ENCODE data around the gene ARID5A. TPM values are rescaled to one million over a fixed set of nuclear protein-coding genes. Genes with fewer than 3 reads are reported as not detected.

ARID5A gene
- total and polyA plus RNA-seq, 2 donors (not counting 1 experiment from before 2014, with no cell fraction given): 35.5 to 93.0 TPM

DNA sequence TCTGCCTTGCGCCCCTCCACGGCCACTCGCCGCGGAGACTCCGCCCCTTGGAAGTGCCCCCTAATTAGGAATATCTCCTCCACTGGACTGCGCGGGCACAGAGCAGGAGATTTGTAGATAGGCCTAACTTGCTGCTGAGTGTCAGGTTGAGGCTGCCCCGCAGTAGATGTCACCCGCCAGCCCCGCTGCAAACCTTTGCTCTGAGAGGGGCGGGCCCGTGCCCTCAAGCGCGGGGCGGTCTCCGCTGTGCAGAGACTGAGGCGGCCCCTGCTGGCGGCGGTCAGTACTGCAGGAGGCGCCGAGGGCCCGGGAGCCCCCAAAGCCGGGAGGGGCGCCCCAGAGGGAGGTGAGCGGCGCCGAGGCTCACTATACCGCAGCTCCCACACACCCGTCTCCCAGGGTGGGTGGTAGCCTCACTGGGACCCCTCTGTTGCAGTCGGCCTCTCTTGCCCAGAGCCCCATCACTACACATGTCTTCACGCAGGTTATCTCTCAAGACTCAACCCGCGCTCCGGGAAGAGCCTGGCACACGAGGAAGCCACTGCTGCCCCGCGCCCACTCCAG, 28.5 kb upstream of the ARID5A start:
- Histone ChIP-seq H3K9me3 (ENCODE audit: control extremely low read depth in 1 of 3, control insufficient read depth in 2 of 3, insufficient read depth in 1 of 3, low read length in 2 of 3) (no peaks in the 10 kb centered on the region), H3K4me3 (ENCODE audit: control extremely low read depth in 1 of 5, extremely low read depth in 1 of 5, insufficient read depth in 1 of 5, low read depth in 2 of 5, low read length in 4 of 5) (peak overlapping the region in 3 of 5 experiments; percentile 34 to 61 (median 47)), H3K4me1 (ENCODE audit: control insufficient read depth in 2 of 2, insufficient read depth in 2 of 2, low read length in 2 of 2) (peaks cover 18 to 23% of the 10 kb centered on the region in 2 donors), H2AFZ (ENCODE audit: insufficient read depth, low read depth, low read length, poor library complexity, severe bottlenecking) (peak overlapping the region; percentile 86), H3K79me2 (ENCODE audit: control insufficient read depth, insufficient read depth, low read length) (no peaks in the 10 kb centered on the region), H3K9ac (ENCODE audit: low read length) (peak overlapping the region; percentile 65), H3K27me3 (replicated peaks in 1 of 4; ENCODE audit: control extremely low read depth in 1 of 4, control insufficient read depth in 3 of 4, insufficient read depth in 4 of 4, low read length in 3 of 4) (peaks cover 0 to 16% (median 0%) of the 10 kb centered on the region in 4 experiments), H3K4me2 (replicated peaks; ENCODE audit: low read depth, low read length, poor library complexity, severe bottlenecking) (peak overlapping the region; percentile 93), H3K36me3 (replicated peaks in 1 of 2; ENCODE audit: control extremely low read depth in 1 of 2, control insufficient read depth in 1 of 2, extremely low read depth in 1 of 2, insufficient read depth in 2 of 2, low read length in 1 of 2) (no peaks in the 10 kb centered on the region), H3K27ac (ENCODE audit: low read length in 2 of 2) (no peak overlapping the region), H4K20me1 (ENCODE audit: control insufficient read depth, insufficient read depth, low read length, poor library complexity, severe bottlenecking) (no peaks in the 10 kb centered on the region)
- CTCF ChIA-PET: interaction anchor here (1.1 to 10.6 kb wide), 12 partner anchors 11 to 333 kb away, joined by 3 to 155 read pairs (median 5); no protein-coding TSS in a partner anchor
- peak overlapping the region; percentile 26 for H3K27ac Mint-ChIP-seq
- POLR2A ChIA-PET: interaction anchor here (0.5 kb wide), 1 partner anchor 312 kb away, joined by 3 read pairs; no protein-coding TSS in a partner anchor
- TF ChIP-seq EZH2 (IDR thresholded peaks at IDR 0.05; ENCODE audit: borderline replicate concordance, insufficient read depth, low read depth, low read length, poor library complexity, severe bottlenecking) (no peak), CTCF (IDR thresholded peaks at IDR 0.05) (peak; percentile 99)
- DNase-seq (peak; percentile 89), ATAC-seq (ENCODE audit: low read depth) (peak; percentile 92)
- intact Hi-C loops (cut with micrococcal nuclease): loop anchor here (1.0 to 10.0 kb wide), 8 partner anchors 28 to 369 kb away; partner anchors contain the start of genes ARID5A, ASTL, CIAO1 and SNRNP200
- H3K4me3 Mint-ChIP-seq: peak overlapping the region; percentile 82
- 8% methylated on average over 34 of the region's 38 CpGs for WGBS (ENCODE audit: insufficient coverage)
- peaks cover 21% of the 10 kb centered on the region for H3K4me1 Mint-ChIP-seq
- H3K9me3 Mint-ChIP-seq (ENCODE audit: insufficient read depth): no peaks in the 10 kb centered on the region
- peaks cover 14% of the 10 kb centered on the region for H3K27me3 Mint-ChIP-seq

Data from B cell (primary cell).